ENCODE measurements around the gene MYO3B.
"Not testable (repeated sequence)": the region's sequence is repeated elsewhere in the genome, so short reads cannot be mapped to it uniquely, and the experiment has no call there.

MYO3B gene

DNA sequence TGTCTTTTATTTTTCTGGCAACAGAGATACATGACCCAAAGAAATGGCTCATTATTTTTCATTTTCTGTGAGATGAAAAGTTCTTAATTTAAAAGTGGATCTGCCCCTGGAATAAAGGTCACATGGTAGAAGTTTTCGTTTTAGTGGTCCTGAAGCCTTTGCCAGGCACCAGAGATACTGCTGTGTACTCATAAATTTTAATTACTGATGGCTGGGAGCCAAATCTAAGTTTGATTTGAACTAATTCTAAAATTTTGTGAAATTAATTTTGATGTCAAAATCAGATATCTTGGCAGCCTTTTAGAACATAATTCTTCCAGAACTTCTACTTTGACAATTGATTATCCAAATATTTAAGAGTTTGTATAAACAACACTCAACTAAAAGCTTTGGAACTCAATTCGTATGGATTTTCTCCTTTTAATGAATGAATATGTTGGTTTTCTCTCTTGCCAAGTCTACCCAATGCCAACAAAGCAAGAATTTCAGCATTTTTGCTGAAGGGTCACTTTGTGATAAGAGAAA, 408.7 kb downstream of the MYO3B start:
- no peak for DNase-seq

DNA sequence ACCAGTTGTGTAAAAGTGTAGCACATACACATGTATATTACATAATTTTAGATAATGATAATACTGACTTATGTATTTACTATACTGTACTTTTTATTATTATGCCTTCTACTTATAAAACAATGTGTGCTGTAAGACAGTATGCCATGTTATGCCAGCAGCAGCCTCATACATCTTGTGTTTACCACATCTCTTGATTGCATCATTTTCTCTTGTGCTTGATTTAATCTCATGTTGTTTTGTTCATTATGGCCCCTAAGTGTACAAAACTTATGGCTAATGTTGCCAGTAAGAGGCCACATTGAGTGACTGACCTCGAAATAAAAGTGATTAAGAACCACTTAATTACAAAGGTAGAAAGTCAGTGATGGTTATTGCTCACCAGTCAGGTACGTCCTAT, 409.2 kb downstream of the MYO3B start:
- DNase-seq: no peak

DNA sequence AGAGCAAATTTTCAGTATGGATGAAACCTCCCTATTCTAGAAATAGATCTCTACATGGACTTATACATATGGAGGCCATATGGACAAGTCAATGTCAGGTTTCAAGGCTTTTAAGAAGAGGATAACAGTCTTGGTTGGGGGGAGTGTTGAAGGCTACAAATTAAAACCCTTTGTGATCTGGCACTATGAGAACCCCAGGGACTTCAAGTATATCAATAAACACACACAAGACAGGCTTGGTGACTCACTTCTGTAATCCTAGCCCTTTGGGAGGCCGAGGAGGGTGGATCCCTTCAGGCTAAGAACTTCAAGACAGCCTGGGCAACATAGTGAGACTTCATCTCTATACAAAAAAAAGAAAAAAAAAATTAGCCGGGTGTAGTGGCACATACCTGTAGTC, 410.0 kb downstream of the MYO3B start:
- DNase-seq: no peak

DNA sequence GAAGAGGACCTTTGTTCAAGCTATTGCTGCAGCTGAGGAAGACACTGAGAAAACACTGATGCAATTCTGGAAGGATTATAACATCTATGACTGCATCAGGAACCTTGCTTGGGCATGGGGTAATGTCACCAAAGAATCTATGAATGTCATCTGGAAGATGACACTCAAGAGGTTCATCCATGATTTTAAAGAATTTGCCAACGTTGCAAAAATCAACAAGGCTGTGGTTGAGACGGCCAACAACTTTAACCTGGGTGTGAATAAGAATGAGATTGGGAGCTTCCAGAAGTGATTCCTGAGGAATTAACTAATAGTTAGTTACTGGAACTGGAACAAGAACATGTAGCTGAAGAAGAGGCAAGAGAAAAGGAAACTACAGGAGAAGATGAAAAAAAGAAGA, 410.8 kb downstream of the MYO3B start:
- DNase-seq: no peak

DNA sequence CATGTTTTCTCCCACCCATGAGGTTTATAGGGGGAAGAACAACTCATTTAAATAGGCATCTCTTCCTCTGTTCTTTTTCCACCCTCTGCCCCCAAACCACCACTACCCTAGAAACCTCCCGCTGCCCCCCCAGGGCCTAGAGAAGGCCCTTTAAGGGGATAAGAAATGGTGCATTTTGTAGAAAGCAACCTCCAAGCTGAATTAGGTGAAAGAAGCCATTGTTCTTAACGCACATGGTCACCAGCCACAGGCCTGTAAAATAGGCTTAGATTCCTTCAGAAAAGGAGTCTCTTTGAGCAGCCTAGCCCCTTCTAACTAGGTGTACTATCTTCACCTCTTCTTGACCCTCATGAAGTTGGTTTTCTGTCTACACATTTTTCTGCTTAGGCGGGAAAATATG, 418.6 kb downstream of the MYO3B start:
- no peak for DNase-seq

DNA sequence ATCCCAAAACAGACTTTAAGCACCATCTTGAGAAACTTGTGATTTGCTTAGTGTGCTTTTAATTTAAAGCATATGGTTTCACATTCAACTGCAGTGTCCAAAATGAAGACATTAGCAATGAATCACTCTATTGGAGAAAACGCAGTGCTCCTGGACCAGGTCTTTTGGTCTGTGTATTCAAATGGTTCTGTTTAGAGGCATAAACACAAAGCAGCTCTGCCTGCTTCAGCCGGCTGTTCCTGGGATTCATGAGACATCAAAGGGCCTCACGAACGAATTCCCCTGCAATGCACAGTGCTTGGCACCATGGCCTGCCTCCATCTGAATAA, 420.1 kb downstream of the MYO3B start:
- no peak for DNase-seq

DNA sequence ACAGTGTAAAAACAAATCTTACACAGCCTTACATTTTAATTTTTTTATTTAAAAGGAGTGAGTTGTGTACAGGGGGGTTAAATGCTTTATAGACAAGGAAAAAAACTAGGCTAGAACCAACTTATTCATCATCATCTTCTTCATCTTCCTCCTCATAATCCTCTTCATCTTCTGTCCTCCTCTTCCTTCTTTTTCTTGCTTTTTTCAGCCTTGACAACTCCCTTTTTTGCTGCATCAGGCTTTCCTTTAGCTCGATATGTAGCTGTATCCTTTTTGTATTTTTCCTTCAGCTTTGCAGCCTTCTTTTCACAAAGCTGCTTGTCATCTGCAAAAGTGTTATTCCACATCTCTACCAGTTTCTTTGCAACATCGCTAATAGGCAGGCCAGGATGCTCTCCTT, 423.5 kb downstream of the MYO3B start:
- no peak for DNase-seq

DNA sequence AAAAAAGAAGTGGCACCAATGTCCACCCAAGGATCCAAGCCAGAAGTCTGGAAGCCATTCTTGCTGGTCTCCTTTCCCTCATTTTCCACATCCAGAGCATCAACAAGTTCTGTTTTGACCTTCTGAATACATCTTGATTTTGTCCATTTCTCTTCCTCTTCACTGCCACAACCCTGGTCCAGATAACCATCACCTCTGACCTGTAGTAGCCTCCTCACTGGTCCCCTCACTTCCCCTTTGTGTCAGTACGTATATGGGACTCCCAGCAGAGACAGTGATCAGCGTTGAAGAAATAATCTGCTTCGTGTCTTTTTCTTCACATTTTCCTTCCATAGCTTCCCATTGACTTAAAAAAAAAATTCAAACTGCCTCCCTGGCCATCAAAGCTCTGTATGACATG, 427.9 kb downstream of the MYO3B start:
- no peak for DNase-seq

DNA sequence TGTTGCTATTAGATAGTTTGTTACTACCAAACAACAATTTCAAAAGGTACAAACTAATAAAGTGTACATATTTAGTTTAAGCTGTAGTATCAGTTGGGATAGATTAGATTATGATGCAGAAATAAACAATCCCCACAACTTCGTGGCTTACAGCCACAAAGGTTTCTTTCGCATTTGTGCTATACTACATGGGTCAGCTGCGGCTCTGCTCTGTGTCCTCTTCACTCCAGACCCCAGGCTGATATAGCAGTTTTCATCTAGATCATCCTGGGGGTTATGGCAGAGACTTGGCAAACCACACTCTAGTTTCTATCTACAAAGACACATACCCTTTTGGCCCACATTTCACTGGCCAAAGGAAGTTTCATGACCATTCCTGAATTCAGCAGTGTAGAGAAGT, 429.2 kb downstream of the MYO3B start:
- no peak for DNase-seq

DNA sequence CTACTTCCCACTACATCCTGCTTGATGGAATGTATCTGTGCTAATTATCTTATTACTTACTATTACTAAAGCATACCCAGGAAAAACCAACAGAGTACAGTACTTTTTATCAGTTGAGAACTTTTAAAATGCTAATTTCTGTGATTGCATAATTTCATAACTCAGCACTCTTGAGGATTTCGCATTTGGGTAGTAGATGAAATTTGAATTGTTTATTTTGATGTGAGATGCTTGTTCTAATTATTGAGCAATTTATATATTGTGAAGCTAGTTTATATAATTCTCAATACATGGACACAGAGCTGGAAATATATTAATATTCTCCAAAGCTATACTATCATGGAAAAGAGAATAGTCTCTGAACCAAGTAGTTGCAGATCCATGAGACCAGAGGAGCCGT, 432.7 kb downstream of the MYO3B start:
- no peak for DNase-seq

DNA sequence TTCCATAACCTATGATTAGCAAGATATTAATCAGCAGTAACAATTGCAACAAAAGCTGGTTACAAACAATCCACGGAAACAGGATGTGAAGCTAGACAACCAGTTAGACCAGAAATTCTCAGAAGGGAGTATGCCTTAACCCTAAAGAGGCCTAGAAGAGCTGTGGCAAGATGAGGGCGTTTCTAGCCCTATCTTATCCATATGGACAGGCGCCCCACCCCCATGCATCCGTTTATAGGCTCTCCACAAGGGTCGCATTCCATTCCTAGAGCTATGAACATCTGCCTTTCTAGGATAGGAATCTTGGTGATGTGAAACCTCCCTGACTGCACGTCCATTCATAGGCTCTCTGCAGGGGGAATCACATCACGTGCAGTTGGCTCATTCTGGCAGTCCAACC, 441.0 kb downstream of the MYO3B start:
- DNase-seq: not testable (repeated sequence)

DNA sequence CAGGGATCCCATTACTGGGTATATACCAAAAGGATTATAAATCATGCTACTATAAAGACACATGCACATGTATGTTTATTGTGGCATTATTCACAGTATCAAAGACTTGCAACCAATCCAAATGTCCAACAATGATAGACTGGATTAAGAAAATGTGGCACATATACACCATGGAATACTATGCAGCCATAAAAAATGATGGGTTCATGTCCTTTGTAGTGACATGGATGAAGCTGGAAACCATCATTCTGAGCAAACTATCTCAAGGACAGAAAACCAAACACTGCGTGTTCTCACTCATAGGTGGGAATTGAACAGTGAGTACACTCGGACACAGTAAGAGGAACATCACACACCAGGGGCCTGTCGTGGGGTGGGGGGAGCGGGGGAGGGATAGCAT, 457.1 kb downstream of the MYO3B start:
- DNase-seq: not testable (repeated sequence)

DNA sequence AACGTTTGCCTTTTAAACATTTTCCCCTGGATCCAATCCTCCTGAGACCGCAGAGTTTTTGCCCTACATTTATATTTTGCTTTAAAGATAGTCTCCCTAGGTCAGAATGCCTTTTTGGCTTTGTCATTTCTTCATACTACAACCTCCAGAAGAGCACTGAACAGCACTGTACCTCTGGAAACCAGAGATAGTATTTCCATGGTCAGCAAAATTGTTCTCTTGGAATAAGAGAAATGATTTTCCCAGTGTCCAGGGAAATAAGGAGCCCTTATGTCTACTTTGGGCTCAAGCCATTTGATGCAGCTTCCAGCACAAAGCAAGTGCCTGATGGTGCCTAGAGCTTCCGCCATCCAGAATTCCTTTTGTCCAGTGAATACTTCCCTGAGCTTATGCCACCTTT, 461.7 kb downstream of the MYO3B start:
- DNase-seq: no peak

DNA sequence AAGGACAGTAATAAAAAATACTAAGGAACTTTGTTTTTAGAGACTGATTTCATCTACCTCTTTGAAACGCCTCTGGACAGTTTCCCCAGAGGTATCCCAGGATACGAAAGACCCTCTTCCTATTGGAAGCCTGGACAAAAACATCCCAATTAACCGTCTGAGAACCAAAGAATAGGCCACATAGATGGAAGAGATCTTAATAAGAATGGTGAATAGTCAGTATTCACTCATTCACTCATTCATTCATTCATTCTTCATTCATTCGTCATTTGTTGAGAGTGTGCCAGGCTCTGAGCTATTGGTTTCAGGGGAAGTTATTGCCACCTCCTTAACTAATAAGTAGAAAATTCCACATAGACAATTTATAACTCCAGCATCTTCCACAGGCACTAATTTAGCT, 464.0 kb downstream of the MYO3B start:
- no peak for DNase-seq

DNA sequence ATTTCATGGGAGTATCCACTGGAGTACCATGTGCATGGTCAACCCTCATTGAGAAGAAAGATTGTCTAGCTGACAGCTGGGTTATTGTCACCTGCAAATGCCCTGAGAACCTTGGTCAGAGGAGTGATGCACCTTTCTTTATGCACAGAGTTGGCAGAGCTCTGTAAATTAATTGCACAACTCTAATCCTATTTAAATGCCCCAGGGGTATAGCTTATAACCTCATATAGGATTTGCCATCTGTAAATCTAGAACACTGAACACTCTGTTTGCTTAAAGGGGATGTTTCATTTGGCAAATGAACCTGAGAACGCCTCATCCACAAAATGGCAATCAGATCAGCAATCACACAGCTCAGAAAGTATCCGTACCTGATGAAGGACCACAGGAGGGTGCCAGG, 465.4 kb downstream of the MYO3B start:
- DNase-seq: no peak

DNA sequence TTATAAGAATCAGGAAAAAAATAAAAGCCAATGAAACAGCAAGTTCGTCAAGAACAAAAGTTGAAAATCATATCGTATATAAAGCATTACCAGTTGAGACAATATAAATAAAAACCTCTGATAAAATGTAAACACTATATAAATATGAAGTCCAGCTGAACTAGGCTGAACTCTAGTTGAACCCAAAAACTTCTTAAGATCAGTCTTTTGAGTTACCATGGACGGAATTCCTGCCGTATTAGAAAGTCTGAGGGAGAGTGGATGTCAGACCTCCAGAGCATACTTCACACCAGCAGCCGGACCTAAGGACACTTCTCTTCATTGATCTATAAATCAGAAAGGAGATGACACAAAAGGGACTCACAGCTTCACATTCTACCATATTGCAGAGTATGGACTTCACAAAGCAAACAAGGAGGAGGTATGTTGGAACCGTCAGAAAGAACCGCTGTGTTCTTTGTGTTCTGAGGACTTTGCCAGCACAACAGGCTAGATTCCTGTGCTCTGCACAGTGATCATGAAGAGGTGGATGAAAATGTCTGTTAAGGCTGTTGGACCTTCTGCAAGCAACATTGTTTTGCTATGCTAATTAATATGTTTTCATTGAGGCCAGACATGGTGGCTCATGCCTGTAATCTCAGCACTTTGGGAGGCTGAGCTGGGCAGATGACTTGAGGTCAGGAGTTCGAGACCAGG, 469.9 kb downstream of the MYO3B start:
- no peak for DNase-seq

DNA sequence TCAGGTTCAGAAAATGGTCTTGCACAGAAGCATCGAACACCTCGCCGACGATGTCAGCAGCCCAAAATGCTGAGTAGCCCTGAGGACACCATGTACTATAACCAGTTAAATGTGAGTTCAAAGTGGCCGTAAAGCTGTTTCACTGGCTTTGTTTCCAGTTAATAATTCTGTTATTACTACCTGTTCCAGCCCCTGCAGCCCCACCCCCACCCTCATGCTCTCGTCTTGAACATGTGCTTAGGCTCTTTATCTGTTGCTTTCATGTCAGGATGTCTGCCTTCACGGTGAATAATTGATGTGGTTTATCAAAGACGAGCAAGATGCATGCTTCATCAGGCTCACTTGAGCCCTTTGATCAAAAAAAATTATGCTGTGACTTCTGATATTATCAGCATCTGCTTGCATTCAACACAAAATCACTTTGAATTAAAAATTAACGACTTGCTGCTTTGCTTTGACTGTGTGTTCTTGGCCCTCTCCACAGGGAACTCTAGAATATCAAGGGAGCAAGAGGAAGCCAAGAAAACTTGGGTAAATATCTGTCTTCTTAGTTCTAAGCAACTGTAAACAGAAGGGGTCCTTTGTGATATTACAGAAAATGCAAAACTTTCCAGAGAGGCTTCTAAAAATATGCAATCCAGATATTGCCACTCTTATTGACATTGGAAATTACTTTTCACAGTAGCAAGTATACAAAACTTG, 473.8 kb downstream of the MYO3B start:
- DNase-seq: peak; percentile 3

DNA sequence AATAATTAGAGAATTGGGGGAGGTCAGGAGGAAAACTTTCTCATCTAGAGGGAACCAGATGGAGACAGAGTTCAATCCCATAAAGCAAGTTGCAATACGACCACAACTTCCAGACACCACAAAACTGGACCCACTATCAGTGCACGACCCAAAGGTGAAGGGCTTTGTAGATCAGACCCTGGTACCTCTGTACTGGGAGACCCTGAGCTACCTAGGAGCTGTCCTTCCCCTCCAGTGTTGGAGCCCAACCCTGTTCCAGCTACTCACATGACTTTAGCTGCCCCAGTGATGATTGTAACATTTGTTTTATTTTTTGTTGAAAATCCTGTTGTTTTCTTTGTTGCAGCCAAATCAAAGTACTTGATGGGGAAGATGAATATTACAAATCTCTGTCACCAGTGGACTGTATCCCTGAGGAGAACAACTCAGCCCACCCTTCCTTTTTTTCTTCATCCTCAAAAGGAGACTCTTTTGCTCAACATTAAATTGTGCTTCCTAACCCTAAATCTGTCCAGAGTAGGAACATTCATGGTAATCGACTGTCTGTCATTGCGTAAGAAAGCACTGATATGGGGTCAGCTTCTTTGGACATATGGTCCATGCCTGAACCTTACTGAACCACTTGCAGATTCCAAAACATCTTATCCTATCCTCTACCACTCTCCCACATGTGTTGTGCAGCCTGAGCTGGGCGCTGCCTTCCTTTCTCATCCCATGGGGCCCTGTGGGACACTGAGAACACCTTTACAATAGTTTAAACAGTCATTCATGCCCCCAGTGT, 474.9 kb downstream of the MYO3B start:
- no peak for DNase-seq

DNA sequence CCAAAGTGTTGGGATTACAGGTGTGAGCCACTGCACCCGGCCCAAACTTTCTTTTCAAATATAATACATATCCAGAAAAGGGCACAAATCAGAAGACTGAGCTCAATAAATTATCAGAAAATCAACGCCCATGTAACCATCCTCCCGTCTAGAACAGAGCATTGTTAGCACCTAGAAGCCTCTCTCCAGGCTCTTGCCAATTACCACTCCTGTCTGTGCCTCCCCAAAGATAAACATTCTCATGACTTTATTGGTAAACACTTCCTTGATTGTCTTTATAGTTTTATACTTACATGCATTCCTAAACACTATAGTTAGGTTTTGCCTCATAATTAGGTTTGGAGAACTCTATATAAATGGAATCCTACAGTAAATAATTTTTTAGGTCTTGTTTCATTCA, 478.7 kb downstream of the MYO3B start:
- no peak for DNase-seq

DNA sequence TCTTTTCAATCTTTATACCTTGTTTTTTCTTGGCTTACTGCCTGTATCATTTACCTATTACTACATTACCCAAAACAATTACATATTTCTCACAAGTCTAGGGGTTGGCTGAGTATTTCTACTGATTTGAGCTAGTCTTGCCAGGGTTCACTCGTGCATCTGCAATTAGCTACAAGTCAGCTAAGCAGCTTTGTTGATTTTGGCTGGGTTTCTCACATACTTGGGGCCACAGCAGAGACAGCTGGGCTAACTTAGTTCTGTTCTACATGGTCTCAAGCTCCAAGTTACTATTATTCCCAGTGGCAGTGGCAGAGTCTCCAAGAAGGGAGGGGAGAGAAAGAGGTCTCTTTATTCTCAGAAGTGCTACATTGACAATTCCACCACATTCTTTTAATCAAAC, 482.5 kb downstream of the MYO3B start:
- no peak for DNase-seq

DNA sequence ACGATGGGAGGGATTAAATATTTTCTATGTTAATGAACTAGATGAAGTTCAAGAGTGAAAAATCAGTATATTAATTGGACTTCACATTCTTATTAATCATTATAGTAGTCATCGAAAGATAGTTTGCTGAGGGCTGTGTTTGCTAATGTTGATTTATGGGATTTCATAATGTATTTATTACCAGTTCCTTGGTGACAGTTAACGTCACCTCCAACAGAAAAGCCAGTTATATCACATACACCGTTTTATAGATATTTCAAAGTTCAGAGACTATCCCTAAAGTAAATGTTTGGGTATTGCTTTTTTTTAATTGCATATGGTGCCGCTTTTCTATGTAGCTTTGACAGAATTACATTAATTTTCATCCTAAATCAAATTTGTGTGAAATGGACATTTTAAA, 487.8 kb downstream of the MYO3B start:
- DNase-seq: no peak

DNA sequence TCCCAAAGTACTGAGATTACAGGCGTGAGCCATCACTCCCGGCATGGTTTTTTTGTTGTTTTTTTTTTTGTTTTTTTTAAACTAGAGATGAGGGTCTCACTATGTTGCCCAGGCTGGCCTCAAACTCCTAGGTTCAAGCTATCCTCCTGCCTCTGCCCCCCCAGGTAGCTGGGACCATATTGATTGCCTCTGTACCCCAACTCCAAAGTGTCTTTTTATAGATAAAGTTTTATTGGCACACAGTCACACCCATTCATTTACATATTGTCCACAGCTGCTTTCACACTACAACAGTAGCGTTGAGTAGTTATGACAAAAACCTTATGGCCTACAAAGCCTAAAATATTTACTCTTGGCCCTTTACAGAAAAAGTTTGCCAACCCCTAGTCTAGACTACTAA, 492.0 kb downstream of the MYO3B start:
- DNase-seq: no peak

DNA sequence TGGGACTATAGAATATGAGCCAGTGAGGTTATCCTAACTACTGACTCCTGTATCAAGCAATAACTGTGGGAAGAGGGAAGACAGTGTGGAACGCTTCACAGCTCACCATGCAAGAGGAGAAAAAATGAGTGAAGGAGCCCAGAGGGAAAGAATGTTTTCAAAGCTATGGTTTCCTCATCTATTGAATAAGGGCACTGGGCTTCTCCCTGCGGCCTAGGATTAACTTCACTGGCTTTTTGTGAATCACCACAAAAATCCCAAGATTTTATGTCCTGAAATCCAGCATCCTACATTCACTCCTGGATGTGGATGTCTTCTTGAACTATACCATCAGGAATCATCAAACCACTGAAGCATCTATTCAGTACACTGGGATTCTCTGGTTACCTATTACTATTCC, 492.7 kb downstream of the MYO3B start:
- no peak for DNase-seq

DNA sequence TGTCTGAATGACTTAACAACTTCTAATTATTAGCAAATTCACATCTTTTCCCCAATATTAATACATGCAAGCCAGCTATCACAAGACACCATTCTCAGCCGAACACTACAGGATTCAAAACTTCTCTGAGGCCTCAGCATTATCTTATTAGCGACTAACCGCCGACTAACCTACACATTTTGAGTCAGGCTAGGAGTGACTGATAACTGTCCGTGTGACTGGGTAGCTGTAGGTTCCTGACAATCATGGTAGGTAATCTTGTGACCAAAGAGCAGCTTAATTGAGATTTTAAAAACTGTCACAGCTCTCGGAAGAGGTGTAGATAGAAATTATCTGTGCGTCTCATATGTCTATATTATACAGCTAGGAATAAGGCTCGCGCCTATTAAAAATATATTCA, 493.1 kb downstream of the MYO3B start:
- no peak for DNase-seq

All from activated naive CD4-positive, alpha-beta T cell treated with Interleukin-2 at 50 U/mL for 16 hours (primary cell).